GM12801 (cell line): ENCODE results near the gene MFAP4.

Experiments used
- TF ChIP-seq, protein P1 (sequence below): IDR thresholded peaks from one replicate; pipeline ENCODE4 v1.5.1; 2011; ENCODE audit warnings: control low read depth; ENCODE audit not compliant: insufficient read length; ENCODE audit errors: extremely low read depth

MFAP4 gene

GRCh38 chr17:19388791-19389785 is 2.1 kb upstream of the MFAP4 start:
- TF ChIP-seq, protein P1, sequence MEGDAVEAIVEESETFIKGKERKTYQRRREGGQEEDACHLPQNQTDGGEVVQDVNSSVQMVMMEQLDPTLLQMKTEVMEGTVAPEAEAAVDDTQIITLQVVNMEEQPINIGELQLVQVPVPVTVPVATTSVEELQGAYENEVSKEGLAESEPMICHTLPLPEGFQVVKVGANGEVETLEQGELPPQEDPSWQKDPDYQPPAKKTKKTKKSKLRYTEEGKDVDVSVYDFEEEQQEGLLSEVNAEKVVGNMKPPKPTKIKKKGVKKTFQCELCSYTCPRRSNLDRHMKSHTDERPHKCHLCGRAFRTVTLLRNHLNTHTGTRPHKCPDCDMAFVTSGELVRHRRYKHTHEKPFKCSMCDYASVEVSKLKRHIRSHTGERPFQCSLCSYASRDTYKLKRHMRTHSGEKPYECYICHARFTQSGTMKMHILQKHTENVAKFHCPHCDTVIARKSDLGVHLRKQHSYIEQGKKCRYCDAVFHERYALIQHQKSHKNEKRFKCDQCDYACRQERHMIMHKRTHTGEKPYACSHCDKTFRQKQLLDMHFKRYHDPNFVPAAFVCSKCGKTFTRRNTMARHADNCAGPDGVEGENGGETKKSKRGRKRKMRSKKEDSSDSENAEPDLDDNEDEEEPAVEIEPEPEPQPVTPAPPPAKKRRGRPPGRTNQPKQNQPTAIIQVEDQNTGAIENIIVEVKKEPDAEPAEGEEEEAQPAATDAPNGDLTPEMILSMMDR, result no peak

DNA sequence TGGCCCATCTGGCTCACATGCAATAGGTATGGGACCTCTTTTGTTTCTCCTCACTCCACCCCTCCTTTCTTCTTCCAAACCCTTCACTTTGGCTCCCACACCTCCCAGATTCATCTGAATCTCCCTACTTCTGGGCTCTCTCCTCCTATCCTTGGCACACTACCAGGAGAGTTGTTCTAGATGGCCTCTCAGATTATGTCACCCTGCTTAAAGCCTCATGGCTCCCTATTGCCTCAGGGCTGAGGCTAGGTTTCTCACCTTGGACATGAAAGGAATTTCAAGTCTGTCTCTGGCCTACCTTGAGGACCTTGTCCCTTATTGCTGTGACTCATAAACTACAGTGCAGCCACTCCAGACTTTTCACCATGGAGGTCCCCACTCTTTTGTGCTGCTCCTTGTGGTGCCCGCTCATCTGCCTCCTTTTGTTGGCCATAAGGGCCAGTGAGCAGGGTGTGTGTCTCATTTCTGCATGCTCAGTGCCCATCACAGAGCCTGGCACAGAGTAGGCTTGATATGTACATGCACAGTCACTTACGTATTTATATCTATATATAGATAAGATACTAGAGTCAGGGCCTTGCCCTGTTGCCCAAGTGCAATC is 1.0 kb upstream of the MFAP4 start:
- TF ChIP-seq, protein P1, result no peak

DNA sequence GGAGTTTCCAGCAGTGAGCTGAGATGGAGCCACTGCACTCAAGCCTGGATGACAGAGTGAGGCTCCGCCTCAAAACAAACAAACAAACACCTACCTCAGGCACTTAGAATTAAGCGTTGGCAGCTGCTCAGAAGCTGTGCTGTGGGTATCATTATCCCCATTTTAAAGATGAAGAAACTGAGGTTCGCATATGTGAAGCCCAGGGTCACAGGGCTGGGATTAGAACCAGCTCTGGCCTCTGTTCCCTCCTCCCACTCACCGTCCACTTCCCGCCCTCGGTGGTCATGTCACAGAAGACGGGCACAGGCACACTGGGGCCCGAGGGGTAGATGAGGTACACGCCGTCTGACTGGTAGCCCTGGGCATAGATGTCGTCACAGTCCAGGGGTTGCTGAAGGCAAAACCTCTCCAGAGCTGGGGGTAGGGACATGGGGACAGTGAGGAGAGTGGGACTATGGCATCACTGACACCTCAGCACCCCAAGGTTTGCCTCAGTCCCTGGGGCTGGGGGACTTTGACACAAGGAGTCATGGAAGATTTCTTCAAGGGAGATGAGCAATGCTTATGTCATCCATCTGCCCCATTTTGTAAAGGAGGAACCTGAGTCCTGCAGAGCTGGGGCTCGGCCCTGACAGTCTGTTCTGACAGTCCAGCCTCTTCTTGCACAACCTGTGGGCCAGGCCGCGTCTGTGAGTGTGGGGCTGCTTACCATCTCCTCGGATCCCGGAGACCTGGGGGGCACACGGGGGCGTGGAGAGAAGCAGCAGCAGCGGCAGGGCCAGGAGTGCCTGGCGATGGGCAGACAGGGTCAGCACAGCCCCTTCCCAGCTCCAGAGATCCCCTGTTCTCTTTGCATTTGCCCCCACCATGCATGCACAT is 700 bp downstream of the MFAP4 start:
- TF ChIP-seq, protein P1, result no peak

GRCh38 chr17:19385521-19385983 is 1.4 kb downstream of the MFAP4 start:
- TF ChIP-seq, protein P1, result no peak

DNA sequence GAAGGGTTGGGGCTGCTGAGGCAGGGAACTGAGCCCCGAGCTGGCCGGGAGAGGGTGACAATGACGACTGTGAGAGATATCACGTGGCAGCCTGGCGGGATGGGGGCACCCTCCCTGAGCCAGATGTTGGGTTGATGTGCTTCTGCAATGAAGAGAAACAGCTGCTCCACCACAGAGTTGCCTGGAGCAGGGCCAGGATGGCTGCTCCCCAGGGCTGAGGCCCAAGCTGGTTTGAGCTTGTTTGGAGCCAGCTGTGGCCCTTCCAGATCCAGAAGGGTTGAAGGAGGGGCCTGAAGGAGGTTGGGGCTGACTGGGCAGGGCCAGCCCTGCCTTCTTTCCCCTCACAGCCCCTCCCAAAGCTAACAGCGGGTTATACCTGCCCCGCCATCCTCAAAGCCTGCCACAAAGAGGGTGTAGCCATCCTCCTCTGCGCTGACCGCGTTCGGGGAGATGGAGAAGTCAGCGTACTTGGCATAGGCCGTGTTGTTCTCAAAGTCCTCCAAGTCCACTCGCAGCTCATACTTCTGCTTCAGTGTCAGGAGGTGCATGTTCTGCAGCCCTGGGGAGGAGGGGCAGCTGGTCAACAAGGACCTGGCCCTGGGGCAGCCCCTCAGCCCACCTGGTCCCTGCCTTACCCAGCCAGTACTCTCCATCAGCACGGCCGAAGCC is 2.1 kb downstream of the MFAP4 start:
- TF ChIP-seq, protein P1, result no peak

DNA sequence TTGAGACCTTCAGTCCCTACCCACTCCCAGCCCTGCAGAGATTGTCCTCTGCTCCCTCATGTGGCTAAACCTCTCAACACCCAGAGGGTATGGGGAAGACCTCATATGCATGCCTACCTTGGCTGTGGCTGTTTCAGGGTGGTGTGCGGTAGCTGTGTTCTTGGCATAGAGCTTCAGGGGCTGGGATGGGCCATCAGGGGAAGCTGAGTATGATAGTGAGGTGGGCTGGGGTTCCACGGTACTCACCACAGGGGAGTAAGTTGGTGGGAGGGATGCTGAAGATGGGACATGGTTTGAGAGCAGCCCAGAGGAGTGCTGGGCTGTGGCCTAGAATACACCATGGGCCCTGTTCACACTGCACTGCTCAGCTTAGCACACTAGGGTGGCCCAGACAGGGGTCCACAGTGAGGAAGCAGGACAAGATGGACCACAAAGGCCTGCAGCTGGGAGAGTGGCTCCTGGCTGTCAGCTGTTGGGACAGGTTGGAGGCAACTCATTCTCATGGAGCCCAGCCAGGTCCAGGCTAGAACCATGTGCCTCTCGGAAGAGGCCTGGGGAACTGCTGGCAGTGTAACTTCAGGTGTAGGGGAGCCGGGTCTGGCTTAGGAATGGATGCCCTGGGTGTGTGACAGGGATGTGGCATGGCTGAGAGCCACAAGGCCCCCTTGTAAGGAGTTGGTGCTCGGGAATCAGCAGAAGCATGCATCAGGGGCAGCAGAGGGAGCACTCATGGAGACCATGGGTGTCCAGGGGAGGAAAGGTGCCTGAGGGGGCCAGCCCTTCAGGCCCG is 3.1 kb downstream of the MFAP4 start:
- TF ChIP-seq, protein P1, result no peak
